HAP-1 (cell line): ENCODE results near the gene G6PC2.

Experiments
- DNase-seq, 2 experiments: peaks; one replicate each; pipeline ENCODE4 v3.0.0-alpha.2; 2016 to 2020; ENCODE audit warnings: low spot score in 2 of 2
- H3K27me3 ChIP-seq: fragments of 250-450 bp; sonication (Bioruptor Pico); 2 replicates; pipeline ENCODE4 v1.5.1; 2020; ENCODE audit warnings: low read depth, mild to moderate bottlenecking, moderate library complexity
- H3K36me3 ChIP-seq: fragments of 250-450 bp; sonication (Bioruptor Pico); replicated peaks from 2 replicates; pipeline ENCODE4 v1.5.1; 2020; ENCODE audit warnings: mild to moderate bottlenecking
- H3K4me1 ChIP-seq: fragments of 250-450 bp; sonication (Bioruptor Pico); 2 replicates; pipeline ENCODE4 v1.5.1; 2020; ENCODE audit warnings: mild to moderate bottlenecking
- H3K4me3 ChIP-seq: fragments of 250-450 bp; sonication (Bioruptor Pico); 2 replicates; pipeline ENCODE4 v1.5.1; 2020; ENCODE audit warnings: mild to moderate bottlenecking, moderate library complexity
- H3K9me3 ChIP-seq: fragments of 250-450 bp; sonication (Bioruptor Pico); 2 replicates; pipeline ENCODE4 v1.5.1; 2020; ENCODE audit warnings: mild to moderate bottlenecking, moderate library complexity
- in situ Hi-C: fragments of 300-500 bp; cut with MboI; formaldehyde crosslinking; loops from 3 replicates; pipeline ENCODE4 v1.14.3; 2020; ENCODE audit warnings: low sequenced_read_pairs, inconsistent platforms, mixed read lengths

G6PC2 gene

DNA sequence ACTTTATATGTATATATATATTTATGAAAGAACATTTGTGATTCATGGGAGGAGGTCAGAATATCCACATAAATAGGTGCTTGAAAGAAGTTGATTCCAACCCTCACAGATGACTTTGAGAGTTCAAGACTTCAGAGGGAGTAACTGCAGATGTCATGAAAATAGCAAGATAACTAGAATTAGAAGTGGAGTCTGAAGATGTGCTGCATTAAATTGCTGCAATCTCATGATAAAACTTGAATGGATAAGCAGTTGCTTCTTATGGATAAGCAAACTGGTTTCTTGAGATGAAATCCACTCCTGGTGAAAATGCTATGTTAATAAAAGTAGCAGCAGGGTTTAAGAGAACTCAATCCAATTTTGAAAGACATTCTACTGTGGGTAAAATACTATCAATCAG is 40.2 kb downstream of the G6PC2 start:
- no peak for DNase-seq
- peaks cover 27% of the 10 kb centered on the region for H3K27me3 ChIP-seq
- in situ Hi-C loops = no loop called here
- H3K4me1 ChIP-seq = no peaks in the 10 kb centered on the region
- H3K9me3 ChIP-seq = no peaks in the 10 kb centered on the region
- no peak overlapping the region for H3K4me3 ChIP-seq
- no peaks in the 10 kb centered on the region for H3K36me3 ChIP-seq

DNA sequence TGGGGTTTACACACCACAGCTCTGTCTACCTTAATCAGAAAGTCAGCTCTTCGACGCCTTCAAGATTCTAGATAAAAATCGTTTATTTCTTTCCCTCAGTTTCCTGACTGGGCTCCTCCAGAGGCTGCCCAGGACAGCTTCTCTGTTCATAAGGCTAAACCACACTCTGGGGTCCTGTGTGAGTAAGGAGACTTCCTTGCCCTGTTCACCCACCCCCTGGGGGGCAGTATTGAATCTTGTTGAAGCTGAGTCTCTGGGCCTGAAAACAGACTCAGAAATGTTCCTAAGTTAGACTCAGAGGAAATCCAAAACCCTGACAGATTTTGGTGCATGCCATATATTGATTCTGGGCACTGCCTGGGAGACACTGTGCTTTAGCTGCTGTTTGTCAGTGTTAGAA is 43.0 kb downstream of the G6PC2 start:
- Histone ChIP-seq H3K27me3 (peaks cover 31% of the 10 kb centered on the region), H3K4me1 (no peaks in the 10 kb centered on the region), H3K36me3 (no peaks in the 10 kb centered on the region), H3K9me3 (no peaks in the 10 kb centered on the region), H3K4me3 (no peak overlapping the region)
- no peak for DNase-seq
- in situ Hi-C loops = no loop called here

DNA sequence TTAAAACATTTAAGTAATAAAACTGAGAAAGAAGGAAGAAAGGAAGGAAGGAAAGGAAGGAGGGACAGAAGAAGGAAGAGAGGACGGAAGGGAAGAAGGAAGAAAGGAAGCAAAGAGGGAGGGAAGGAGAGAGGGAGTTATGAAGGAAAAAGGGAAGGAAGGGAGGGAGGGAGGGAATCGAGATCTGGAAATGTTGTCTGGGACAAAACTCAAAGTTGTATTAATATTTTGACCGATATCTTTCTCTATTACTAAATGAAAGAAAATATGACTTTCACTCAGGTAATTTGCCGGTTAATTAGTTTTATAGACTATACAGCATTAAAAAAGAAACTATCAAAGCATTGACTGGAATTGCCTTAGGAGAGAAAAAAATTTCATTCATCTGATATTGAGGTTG is 44.4 kb downstream of the G6PC2 start:
- H3K27me3 ChIP-seq = peaks cover 31% of the 10 kb centered on the region
- in situ Hi-C loops = no loop called here

DNA sequence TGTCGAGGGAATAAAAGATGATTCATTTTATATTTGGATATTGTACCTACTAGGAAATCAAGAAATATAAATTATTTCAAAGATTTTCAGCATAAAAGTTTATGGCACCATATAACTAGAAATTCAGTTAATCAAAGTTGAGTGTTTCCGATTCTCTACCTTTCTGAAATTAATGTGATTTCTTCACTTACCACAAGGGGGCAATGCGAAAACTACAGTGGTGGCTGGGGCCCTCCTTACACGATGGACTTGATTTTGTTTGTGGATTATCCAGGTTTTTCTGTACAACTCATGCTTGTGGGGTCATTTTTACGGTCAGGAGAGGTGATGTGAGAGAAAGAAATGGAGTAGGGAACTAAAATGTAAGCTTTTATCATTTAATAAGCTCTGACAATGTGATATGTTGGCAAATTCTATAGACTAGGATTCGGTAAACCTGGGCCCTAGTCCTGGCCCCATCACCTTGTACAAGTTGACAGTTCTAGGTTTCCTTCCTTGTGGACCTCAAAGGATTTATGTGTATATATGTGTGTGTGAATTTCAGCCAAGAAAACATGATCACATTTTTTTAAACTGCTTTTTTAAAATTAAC is 47.6 kb downstream of the G6PC2 start:
- in situ Hi-C loops = no loop called here
- Histone ChIP-seq H3K27me3 (peaks cover 20% of the 10 kb centered on the region), H3K4me1 (no peaks in the 10 kb centered on the region), H3K4me3 (no peak overlapping the region), H3K36me3 (no peaks in the 10 kb centered on the region), H3K9me3 (no peaks in the 10 kb centered on the region)
- peak; percentile 5 to 23 for DNase-seq

More for the DNA sequence above, 44.4 kb downstream of the G6PC2 start:
- H3K4me1 ChIP-seq = no peaks in the 10 kb centered on the region
- no peaks in the 10 kb centered on the region for H3K9me3 ChIP-seq
- H3K36me3 ChIP-seq = no peaks in the 10 kb centered on the region
- DNase-seq = no peak
- no peak overlapping the region for H3K4me3 ChIP-seq

DNA sequence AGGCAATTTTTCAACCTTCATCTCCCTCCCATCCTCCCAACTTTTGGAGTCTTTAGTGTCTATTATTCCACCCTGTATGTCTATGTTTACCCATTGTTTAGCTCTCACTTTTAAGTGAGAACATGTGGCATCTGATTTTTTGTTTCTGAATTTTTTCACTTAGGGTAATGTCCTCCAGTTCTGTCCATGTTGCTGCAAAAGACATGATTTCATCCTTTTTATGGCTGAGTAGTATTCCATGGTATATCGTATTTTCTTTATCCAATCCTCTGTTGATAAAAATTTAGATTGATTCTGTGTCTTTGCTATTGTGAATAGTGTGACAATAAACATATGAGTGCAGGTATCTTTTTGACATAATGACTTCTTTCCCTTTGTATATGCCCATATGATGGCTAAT is 48.2 kb downstream of the G6PC2 start:
- in situ Hi-C loops = no loop called here
- Histone ChIP-seq H3K27me3 (peaks cover 17% of the 10 kb centered on the region), H3K36me3 (no peaks in the 10 kb centered on the region), H3K4me1 (no peaks in the 10 kb centered on the region), H3K9me3 (no peaks in the 10 kb centered on the region), H3K4me3 (no peak overlapping the region)
- no peak for DNase-seq

DNA sequence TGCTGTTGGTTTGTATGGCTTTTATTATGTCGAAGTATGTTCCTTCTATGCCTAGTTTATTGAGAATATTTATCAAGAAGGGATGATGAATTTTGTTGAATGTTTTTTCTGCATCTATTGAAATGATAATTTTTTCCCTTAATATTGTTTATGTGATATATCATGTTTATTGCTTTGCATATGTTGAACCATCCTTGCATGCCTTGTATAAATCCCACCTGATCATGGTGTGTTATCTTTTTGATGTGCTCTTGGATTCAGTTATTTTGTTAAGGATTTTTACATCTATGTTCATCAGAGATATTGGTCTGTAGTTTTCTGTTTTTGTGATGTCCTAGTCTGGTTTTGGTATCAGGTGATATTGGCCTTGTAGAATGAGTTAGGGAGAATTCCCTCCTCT is 50.8 kb downstream of the G6PC2 start:
- in situ Hi-C loops = no loop called here
- no peak overlapping the region for H3K4me3 ChIP-seq
- no peak for DNase-seq
- H3K36me3 ChIP-seq = no peaks in the 10 kb centered on the region
- peaks cover under 1% of the 10 kb centered on the region; the same call in 1 of the 2 replicates for H3K27me3 ChIP-seq
- H3K4me1 ChIP-seq = no peaks in the 10 kb centered on the region
- H3K9me3 ChIP-seq = no peaks in the 10 kb centered on the region

DNA sequence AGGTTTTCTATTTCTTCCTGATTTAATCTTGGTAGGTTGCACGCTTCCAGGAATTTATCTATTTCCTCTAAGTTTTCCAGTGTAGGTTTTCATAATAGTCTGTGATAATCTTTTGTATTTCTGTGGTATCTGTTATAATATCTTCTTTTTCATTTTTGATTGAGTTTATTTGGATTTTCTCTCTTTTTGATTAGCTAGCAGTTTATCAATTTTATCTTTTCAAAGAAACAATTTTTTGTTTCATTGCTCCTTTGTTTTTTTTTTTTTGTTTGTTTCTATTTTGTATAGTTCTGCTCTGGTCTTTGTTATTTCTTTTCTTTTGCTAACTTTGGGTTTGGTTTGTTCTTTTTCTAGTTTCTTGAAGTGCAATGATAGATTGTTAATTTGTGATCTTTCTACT is 51.3 kb downstream of the G6PC2 start:
- no peak for DNase-seq
- in situ Hi-C loops = no loop called here
- no peak overlapping the region for H3K4me3 ChIP-seq
- H3K9me3 ChIP-seq = no peaks in the 10 kb centered on the region
- H3K27me3 ChIP-seq = peaks cover 7% of the 10 kb centered on the region; the same call in 1 of the 2 replicates
- H3K4me1 ChIP-seq = no peaks in the 10 kb centered on the region
- H3K36me3 ChIP-seq = no peaks in the 10 kb centered on the region

DNA sequence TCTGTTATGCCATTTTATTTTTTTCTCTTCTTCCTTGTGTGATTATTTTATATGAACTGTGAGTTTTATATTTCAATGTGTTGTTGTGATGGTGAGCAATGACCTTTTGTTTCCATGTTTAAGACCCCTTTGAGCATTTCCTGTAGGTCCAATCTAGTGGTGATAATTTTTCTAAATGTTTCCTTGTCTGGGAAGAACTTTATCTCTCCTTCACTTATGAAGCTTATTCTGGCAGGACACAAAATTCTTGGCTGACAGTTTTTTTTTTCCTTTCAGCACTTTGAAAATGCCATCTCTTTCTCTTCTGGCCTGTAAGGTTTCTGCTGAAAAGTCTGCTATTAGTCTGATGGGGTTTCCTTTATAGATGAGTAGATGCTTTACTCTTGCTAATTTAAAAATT is 53.2 kb downstream of the G6PC2 start:
- Histone ChIP-seq H3K36me3 (no peaks in the 10 kb centered on the region), H3K4me1 (no peaks in the 10 kb centered on the region), H3K9me3 (no peaks in the 10 kb centered on the region), H3K27me3 (peaks cover 16% of the 10 kb centered on the region; the same call in 1 of the 2 replicates), H3K4me3 (no peak overlapping the region)
- no peak for DNase-seq
- in situ Hi-C loops = no loop called here

DNA sequence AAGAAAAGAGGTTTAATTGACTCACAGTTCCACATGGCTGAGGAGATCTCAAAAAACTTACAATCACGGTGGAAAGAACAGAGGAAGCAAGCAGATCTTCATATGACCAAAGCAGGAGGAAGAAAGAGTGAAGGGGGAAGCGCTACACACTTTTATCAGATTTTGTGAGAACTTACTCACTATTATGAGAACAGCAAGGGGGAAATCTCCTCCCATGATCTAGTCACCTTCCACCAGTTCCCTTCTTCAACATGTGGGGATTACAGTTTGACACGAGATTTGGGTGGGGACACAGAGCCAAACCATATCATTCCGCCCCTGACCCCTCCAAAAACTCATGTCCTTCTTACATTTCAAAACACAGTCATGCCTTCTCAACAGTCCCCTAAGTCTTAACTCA is 54.2 kb downstream of the G6PC2 start:
- Histone ChIP-seq H3K9me3 (no peaks in the 10 kb centered on the region), H3K4me3 (no peak overlapping the region), H3K27me3 (peaks cover 16% of the 10 kb centered on the region; the same call in 1 of the 2 replicates), H3K36me3 (no peaks in the 10 kb centered on the region), H3K4me1 (no peaks in the 10 kb centered on the region)
- DNase-seq = no peak
- in situ Hi-C loops = no loop called here

DNA sequence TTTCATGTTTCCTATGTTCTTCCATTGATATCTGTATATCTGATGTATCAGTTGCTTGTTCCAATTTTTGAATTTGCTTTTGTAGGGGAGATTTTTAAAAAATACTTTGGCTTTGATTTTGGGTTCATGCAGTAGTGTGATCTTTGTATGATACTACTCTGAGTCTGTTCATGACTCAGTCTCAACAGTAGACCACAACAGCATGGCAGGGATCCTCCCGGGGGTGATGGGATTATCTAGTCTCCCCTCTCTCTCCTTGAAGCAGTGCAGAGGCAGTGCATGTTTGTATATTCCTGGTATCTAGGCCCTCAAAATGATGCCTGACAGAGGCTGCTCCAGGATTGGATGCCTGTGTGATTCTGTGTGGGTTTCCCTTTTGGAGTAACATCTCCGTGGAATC is 55.3 kb downstream of the G6PC2 start:
- Histone ChIP-seq H3K9me3 (no peaks in the 10 kb centered on the region), H3K27me3 (peaks cover 16% of the 10 kb centered on the region; the same call in 1 of the 2 replicates), H3K4me1 (no peaks in the 10 kb centered on the region), H3K4me3 (no peak overlapping the region), H3K36me3 (no peaks in the 10 kb centered on the region)
- DNase-seq = no peak
- in situ Hi-C loops = no loop called here
